ENCODE measurements around the gene USP20. TPM values are rescaled to one million over a fixed set of nuclear protein-coding genes. Genes with fewer than 3 reads are reported as not detected.
A peak's percentile ranks its signal among the peaks of the same experiment; 100 is the strongest.

USP20 gene
- total RNA-seq, 1 donor from 2014 or later: 39.2 TPM

DNA sequence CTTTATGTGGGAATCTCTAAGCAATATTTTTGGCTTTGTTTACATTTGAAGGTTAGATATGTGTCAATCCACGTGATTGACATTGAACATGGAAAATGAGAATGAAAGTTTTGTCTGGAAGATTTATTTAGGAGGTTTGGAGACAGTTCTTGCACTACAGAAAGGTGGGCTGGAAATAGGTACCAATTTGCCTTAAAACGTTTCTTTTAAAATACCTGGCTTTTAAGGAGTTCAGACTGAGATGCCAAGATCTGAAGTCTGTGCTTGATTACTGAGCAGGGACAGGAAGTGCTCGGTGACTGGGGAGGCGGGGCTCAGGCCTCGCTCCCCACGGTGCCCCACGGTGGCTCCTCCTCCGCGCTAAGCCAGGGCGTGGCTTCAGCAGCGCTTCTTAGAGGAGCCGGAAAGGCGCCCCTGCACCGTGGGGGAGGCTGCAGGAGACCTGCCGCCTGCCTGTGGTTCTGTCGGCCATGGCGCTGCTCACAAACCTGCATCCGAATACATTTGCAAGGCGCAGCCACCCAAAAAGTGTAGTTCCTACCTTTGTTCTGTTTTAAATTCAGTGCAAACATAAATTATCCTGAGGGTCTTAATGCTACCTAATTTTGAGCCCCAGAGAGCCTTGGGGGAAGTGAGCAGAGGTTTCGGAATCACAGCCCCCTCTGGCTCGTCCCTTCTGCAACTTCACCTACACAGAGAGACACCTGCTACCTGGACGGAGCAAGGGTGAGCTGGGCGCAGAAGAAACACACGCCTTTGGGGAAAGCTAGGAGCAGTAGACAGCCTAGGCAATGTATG lies 49.2 kb downstream of the USP20 start:
- H3K36me3 Mint-ChIP-seq: peaks cover 4% of the 10 kb centered on the region

DNA sequence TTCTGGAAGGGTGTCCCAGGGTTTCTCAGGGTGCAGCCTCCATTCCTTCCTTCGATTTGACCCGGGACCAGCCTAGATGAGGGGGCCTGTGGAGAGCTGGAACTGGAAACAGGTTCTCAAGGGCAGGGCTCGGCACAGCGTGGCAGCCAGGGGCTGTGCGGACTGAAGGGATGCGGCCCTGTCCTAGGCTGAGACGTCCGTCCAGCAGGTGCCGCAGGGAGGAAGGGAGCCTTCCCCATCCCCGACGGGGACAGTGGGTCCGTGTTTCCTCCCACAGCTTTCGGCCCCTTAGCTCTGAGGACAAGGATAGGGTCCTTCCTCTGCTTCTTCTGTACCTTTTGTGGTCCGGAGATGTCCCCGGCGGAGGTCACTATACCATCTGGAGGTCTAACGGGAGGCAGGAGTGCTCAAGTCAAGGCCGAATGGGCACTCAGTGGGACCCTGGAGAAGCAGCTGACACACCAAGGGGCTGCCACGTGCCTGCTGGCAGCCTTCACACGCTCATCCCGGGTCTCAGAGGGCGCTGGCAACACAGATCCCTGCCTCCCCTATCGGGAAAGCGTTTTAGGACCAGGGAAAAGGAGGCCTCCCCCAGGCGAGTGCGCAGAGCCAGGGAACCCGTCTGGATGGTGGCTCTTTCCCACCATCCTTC lies 49.9 kb downstream of the USP20 start:
- peaks cover 41% of the 10 kb centered on the region for H3K4me1 Mint-ChIP-seq (ENCODE audit: unreplicated experiment)
- H3K4me3 Mint-ChIP-seq: peak overlapping the region; percentile 84
- no peak for DNase-seq (ENCODE audit: extremely low spot score, unreplicated experiment)
- TF ChIP-seq, protein P1, sequence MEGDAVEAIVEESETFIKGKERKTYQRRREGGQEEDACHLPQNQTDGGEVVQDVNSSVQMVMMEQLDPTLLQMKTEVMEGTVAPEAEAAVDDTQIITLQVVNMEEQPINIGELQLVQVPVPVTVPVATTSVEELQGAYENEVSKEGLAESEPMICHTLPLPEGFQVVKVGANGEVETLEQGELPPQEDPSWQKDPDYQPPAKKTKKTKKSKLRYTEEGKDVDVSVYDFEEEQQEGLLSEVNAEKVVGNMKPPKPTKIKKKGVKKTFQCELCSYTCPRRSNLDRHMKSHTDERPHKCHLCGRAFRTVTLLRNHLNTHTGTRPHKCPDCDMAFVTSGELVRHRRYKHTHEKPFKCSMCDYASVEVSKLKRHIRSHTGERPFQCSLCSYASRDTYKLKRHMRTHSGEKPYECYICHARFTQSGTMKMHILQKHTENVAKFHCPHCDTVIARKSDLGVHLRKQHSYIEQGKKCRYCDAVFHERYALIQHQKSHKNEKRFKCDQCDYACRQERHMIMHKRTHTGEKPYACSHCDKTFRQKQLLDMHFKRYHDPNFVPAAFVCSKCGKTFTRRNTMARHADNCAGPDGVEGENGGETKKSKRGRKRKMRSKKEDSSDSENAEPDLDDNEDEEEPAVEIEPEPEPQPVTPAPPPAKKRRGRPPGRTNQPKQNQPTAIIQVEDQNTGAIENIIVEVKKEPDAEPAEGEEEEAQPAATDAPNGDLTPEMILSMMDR (conservative IDR thresholded peaks at IDR 0.05): no peak
- no peaks in the 10 kb centered on the region for H3K27me3 Mint-ChIP-seq
- H3K27ac Mint-ChIP-seq: peak overlapping the region; percentile 90
- peaks cover 10% of the 10 kb centered on the region for H3K36me3 Mint-ChIP-seq
- no peaks in the 10 kb centered on the region for H3K9me3 Mint-ChIP-seq

More for the DNA sequence above, 49.2 kb downstream of the USP20 start:
- H3K9me3 Mint-ChIP-seq: no peaks in the 10 kb centered on the region
- peaks cover 36% of the 10 kb centered on the region for H3K4me1 Mint-ChIP-seq (ENCODE audit: unreplicated experiment)
- peak overlapping the region; percentile 84 for H3K4me3 Mint-ChIP-seq
- H3K27me3 Mint-ChIP-seq: no peaks in the 10 kb centered on the region
- peak; percentile 83 for DNase-seq (ENCODE audit: extremely low spot score, unreplicated experiment)
- TF ChIP-seq, protein P1 (conservative IDR thresholded peaks at IDR 0.05): no peak
- H3K27ac Mint-ChIP-seq: peak overlapping the region; percentile 90

DNA sequence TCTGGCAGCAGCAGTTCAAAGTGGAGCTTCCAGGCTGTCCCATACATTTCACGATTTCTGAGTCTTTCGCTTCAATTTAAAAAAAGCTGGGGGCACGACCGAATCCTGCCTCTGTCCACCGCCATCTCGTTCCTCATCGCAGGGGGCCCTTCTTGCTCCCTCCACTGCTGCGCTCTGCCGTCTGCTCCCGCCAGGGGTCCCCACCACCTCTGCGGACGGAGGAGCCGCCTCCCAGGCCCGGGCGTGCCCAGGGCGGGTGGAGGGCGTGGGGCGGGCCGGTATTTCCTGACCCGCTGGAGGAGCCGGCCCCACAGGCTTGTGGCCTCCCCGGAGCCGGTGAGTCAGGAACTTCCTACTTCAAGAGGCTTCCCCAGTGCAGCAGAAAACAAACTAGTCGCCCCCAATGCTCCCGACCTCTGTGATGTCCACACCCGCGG lies 50.4 kb downstream of the USP20 start:
- peak overlapping the region; percentile 84 for H3K4me3 Mint-ChIP-seq
- peaks cover 10% of the 10 kb centered on the region for H3K36me3 Mint-ChIP-seq
- peaks cover 41% of the 10 kb centered on the region for H3K4me1 Mint-ChIP-seq (ENCODE audit: unreplicated experiment)
- TF ChIP-seq, protein P1 (conservative IDR thresholded peaks at IDR 0.05): peak; percentile 88
- H3K27me3 Mint-ChIP-seq: no peaks in the 10 kb centered on the region
- peak overlapping the region; percentile 90 for H3K27ac Mint-ChIP-seq
- peak; percentile 88 for DNase-seq (ENCODE audit: extremely low spot score, unreplicated experiment)
- H3K9me3 Mint-ChIP-seq: no peaks in the 10 kb centered on the region

DNA sequence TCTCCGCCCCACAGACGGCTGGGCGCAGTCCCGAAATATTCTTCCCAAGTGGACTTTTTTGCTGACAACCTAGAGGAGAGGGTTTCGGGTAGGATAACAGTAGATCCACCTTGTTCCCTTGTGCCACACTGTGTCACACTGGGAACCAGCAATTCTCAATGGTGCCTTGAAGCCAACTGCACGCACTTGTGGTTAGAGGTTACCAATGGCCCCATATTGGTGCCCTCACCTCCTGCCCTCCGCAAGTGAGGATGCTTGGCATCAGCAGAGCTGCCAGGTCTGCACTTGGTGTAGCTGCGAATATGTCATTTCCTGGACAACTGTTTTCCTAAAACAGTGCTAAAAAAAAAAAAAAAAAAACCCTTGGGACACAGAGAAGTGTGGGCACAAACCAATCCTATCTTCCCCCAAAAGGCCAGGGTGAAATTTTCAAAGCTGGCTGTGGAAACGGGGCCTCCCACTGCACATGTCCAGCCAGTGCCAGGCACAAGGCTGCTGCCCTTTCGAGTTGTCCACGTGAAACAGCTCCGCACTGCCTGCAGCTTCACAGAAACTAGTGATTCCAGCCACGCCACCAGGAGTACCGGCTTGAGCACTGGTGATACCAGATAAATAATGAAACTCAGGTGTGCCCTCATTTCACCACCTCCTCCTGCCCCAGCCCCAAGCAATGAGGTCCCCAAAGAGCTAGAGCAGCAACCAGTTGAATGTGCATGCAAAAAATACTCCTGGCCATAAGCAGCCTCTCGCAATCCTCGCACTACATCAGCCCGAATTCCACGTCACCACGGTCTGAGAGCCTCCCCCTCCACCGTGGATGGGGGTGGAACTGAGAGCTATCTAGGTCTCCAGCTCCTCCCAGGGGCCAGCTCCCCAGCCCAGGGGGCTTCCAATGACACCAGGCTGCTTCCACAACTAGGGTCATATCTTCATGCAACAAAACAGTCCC lies 51.2 kb downstream of the USP20 start:
- TF ChIP-seq, protein P1 (conservative IDR thresholded peaks at IDR 0.05): no peak
- Mint-ChIP-seq H3K4me3 (peak overlapping the region; percentile 46), H3K36me3 (peaks cover 10% of the 10 kb centered on the region), H3K27me3 (no peaks in the 10 kb centered on the region), H3K27ac (peak overlapping the region; percentile 90), H3K9me3 (no peaks in the 10 kb centered on the region), H3K4me1 (ENCODE audit: unreplicated experiment) (peaks cover 44% of the 10 kb centered on the region)
- no peak for DNase-seq (ENCODE audit: extremely low spot score, unreplicated experiment)
